NCI-H524 treated with DMSO at 0.1 percent for 48 hours (cell line): ENCODE results near the gene TNRC6C.
"Not testable (repeated sequence)": the region's sequence is repeated elsewhere in the genome, so short reads cannot be mapped to it uniquely, and the experiment has no call there.

Experiments used
- DNase-seq: peaks from one replicate; lab custom pipeline; 2025; lab: John Stamatoyannopoulos, UW

TNRC6C gene

GRCh38 chr17:78112518-78113471 is 154.3 kb downstream of the TNRC6C start:
- DNase-seq = no peak

DNA sequence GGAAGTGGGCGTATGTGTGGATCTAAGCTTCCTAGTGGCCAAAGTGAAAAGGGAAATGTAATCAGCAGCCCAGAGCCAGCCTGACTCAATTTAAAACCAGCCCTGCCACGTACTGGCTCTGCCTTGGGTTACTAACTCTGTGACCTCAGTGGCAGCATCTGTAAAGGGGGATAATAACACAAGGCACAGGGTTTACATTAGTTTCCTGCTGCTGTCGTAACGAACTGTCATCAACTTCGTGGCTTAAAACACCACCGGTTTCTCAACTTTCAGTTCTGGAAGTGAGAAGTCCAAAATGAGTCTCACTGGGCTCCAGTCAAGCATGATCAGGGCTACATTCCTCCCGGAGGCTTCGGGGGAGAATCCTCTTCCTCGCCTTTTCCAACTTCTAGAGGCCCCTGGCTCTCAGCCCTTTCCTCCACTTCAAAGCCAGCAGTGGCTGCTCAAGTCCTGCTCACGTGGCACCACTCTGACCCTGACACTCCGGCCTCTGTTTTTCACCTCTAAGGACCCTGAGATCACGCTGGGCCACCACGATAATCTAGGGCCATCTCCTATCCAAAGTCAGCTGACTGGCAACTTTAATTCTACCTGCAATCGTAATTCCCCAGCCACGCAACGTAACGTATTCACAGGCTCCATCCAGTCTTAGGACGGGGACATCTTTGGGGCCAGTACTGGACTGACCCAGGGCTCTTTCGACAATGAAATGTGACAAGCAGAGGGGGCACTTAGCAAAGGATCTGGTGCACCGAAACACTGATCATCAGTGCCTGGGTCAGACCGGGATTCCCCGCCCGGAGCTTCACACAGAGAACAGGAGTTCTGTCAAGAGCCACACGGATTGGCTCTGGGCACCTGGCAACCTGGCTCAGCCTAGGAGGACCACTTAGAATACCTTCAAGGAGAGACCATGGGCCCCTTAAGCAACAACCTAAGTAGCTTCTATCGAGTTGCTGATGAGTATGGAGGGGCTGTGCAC is 155.6 kb downstream of the TNRC6C start:
- no peak for DNase-seq

DNA sequence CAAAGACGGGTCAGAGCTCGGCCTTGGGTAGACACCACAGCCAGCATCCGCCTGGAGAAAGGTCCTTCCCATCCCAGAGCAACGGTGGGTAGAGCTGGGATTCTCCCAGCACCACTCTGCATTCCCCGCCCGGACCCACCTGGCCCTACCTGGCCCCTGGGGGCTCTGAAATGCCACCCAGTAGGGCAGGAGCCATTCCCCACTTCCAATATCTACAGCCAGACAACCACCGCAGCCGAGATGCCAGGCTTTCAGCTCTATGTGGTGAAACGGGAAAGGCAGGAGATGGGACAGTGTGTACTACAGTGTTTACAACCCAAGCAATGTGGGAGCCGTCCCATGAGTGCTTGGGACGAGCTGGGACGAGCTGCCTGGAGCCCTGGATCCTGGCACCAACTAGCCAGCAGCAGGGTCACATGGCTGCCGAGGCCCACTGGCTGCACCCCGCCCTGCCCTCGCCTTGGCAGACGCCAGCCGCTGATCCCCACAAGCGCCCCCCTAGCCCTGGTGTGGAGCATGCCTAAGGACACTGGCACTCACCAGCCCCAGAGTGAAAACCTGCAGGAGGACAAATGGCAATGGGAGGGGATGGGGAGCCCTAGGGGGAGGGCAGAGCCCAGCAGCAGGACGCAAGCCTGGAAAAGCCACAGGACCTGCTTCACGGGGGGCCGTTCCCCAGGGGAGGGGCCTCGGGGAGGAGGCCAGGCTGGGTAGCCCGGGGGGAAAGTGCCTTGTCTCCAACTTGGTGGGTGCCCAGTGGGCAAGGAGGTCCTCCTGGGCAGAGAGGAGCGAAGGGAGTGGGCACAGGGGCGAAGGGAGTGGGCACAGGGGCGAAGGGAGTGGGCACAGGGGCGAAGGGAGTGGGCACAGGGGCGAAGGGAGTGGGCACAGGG is 156.6 kb downstream of the TNRC6C start:
- no peak for DNase-seq

- not testable (repeated sequence) for DNase-seq
Observed at GRCh38 chr17:78115803-78116202, 157.3 kb downstream of the TNRC6C start.

GRCh38 chr17:78116411-78116810 is 157.9 kb downstream of the TNRC6C start:
- no peak for DNase-seq

DNA sequence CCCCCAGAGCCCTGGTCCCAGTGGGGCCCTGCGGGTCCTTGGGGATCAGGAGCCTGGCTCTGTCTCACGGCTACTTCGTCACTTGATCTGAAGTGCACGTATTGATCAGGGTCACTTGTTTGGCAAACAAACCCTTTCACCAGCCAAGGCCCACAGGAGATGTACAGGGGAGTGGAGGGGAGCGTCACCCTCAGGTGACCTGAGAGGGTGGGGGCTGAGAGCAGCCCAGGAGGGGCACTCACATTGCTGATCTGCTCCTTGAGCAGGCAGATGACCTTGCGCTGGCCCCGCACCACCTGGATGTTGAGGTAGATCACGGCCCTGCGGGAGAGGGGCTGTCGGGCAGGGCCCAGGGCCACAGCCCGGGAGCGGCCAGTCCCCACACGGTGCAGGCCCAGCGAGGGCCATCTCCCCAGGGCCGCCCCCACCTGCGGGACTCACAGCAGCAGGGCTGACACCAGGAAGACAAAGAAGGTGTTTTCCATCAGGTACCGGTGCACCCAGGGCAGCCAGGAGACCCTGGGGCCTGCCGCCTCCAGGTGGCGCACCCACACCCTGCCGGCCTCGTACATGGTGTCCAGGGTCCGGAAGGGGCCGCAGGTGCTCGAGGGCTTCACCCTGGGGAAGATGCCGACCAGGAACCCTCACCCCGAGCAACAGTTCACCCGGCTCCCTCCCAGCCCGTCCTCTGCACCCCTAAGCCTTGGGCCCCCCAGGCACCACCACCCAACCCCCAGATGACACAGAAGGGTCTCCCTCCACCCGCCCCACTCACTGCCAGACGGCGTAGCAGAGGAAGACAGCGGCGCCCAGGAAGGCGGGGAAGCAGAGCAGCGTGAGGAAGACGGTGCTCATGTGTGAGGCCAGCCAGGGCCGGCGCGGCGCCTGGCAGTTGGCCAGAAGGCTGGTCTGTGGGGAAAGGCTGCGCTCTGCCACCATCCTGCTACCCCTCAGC is 158.8 kb downstream of the TNRC6C start:
- peak; percentile 58 for DNase-seq

DNA sequence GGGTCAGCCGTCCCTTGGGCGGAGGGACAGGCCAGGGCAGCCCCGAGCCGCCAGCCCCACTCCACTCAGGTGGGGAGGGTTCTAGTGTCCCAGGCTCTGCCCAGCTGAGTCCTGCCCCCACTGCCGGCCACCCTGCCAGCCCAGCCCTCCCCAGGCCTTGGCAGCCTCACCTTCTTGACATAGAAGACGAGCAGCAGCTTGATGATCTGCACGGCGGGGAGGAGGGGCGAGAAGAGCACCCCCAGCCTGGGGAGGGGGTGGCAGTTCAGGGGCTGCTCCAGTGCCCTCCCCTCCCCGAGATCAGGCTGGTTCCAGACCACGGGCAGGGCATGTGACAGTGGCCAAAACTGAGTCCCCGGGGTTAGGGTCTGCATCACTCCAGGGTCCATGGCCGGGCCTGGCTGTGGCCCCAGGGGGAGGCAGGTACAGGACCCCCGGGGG is 160.3 kb downstream of the TNRC6C start:
- no peak for DNase-seq

- DNase-seq = no peak
Observed at GRCh38 chr17:78120537-78120936, 162.0 kb downstream of the TNRC6C start.

GRCh38 chr17:78120971-78121800 is 162.7 kb downstream of the TNRC6C start:
- DNase-seq = no peak

GRCh38 chr17:78121801-78122215 is 163.3 kb downstream of the TNRC6C start:
- no peak for DNase-seq

- no peak for DNase-seq
Observed at GRCh38 chr17:78122216-78122930, 163.9 kb downstream of the TNRC6C start.

DNA sequence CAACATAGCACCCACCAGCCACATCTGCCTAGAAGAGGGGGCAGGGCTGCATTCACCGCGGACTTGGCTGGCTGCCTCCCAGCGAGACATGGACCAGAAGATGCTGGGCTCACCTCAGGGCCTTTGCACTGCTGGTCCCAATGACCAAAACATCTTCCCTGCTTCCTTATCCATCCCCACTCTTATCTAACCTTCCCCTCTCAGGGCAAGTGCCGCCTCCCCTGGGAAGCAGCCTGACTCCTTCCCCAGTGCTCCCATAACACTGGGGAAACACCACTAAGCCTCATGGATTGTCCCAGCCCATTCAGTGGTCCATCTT is 164.4 kb downstream of the TNRC6C start:
- no peak for DNase-seq

GRCh38 chr17:78123258-78123929 is 164.9 kb downstream of the TNRC6C start:
- DNase-seq = no peak

DNA sequence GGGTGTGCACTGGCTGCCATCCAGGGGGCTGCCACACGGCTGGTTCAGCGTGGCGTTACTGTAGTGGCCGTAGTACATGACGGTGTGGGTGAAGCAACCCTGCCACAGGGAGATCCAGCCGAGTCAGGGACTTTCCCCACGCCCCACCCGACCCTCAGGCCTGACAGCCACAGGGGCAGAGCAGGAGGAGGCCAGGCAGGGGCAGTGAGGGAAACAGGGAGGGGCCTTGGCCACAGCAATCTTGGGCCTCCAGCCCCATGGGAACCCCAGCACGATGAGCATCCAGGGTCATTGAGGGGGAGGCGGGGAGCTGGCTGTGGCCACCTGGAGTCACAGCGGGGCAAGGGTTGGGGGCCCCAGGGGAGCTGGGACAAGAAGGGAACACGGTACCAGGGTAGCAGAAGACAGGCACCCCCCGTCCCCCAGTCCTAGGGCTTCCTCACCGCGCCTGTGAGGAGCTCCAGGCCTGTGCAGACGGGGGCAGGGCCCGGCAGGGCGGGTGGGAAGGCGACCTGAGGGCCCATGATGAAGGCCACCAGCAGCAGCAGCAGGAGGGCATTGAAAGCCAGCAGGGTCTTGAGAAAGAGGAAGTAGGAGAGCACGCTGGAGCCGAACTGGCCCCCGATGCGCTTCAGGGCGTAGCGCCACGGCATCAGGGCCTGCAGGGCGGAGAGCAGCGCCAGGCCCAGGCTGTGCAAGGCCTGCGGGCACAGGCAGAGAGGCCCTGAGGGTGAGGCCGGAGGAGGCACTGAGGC is 165.8 kb downstream of the TNRC6C start:
- no peak for DNase-seq

GRCh38 chr17:78124836-78125137 is 166.3 kb downstream of the TNRC6C start:
- DNase-seq = no peak

GRCh38 chr17:78125138-78125913 is 166.8 kb downstream of the TNRC6C start:
- no peak for DNase-seq
